Lung (tissue), 12 donors: ENCODE data around the gene TPRG1. TPM values are rescaled to one million over a fixed set of nuclear protein-coding genes. Genes with fewer than 3 reads are reported as not detected.
A peak's percentile ranks its signal among the peaks of the same experiment; 100 is the strongest.

Experiments used
- ATAC-seq: fragments of 200-7000 bp; cut with Tn5 transposase; one replicate; pipeline ENCODE4 v1.9.1; 2020; ENCODE audit warnings: moderate number of reproducible peaks; ENCODE audit not compliant: insufficient read depth, low FRiP score
- DNase-seq, 3 donors: peaks; one replicate each; pipeline ENCODE4 v3.0.0-alpha.2; 2013 to 2017
- H3K27ac ChIP-seq, 2 donors: one replicate each; pipeline ENCODE4 v1.5.1; 2013; ENCODE audit warnings: mild to moderate bottlenecking in 2 of 2, moderate library complexity in 2 of 2, control low read depth in 1 of 2, inconsistent platforms in 1 of 2, low read depth in 1 of 2, low read length in 1 of 2
- H3K27me3 ChIP-seq, 3 donors: one replicate each; pipeline ENCODE4 v1.5.1; 2013; ENCODE audit warnings: low read length in 2 of 3; ENCODE audit not compliant: control insufficient read depth in 3 of 3, insufficient read depth in 3 of 3
- H3K36me3 ChIP-seq, 4 donors: one replicate each; pipeline ENCODE4 v1.5.1; 2013; ENCODE audit warnings: low read length in 4 of 4, mild to moderate bottlenecking in 1 of 4, moderate library complexity in 1 of 4; ENCODE audit not compliant: control insufficient read depth in 4 of 4, insufficient read depth in 4 of 4
- H3K4me1 ChIP-seq, 5 donors: one replicate each; pipeline ENCODE4 v1.5.1; 2013; ENCODE audit warnings: low read length in 5 of 5, mild to moderate bottlenecking in 2 of 5, moderate library complexity in 1 of 5; ENCODE audit not compliant: control insufficient read depth in 5 of 5, insufficient read depth in 5 of 5
- H3K4me3 ChIP-seq: one replicate; pipeline ENCODE4 v1.5.1; 2013; ENCODE audit warnings: mild to moderate bottlenecking, control low read depth, moderate library complexity
- H3K9ac ChIP-seq, 2 donors: one replicate each; pipeline ENCODE4 v1.5.1; 2013; ENCODE audit warnings: low read length in 2 of 2, control low read depth in 1 of 2; ENCODE audit not compliant: insufficient read depth in 1 of 2
- H3K9me3 ChIP-seq, 4 donors: one replicate each; pipeline ENCODE4 v1.5.1; 2013; ENCODE audit warnings: low read length in 3 of 4, mild to moderate bottlenecking in 1 of 4, moderate library complexity in 1 of 4; ENCODE audit not compliant: control insufficient read depth in 4 of 4, insufficient read depth in 3 of 4
- WGBS, 2 donors: extraction: QIAGEN DNeasy Blood & Tissue Kit; methylation state at CpG; one replicate each; pipeline ENCODE4 v1.1.7; 2013; 5-methylcytosine and 5-hydroxymethylcytosine counted together
- polyA plus RNA-seq, 2 donors: library from polyadenylated mRNA; stranded (reverse); fragments of 200-250 nt; gene quantifications; one replicate each; pipeline ENCODE4 v1.2.1, GENCODE V29; 2013
- total RNA-seq, 2 donors: library from RNA; depleted of rRNA in 1 of 2; stranded (reverse); fragments of >200 nt in 1 of 2; gene quantifications; one replicate each; pipeline ENCODE4 v1.2.1, GENCODE V29; 2014 to 2021
- TF ChIP-seq, protein P1 (sequence below): IDR thresholded peaks from 2 replicates; pipeline ENCODE4 v1.5.1; 2012; ENCODE audit warnings: mild to moderate bottlenecking; ENCODE audit errors: control extremely low read depth, extremely low read depth
- donor health status: control.
- donor health status: control.
- donor health status: Bipolar disorder and iron deficiency.
- donor health status: healthy.
- donor health status: DM: yes; HTN: yes; CAD: no.

Gene TPRG1
- total and polyA plus RNA-seq, 4 donors, result 3.7 to 13.8 (median 9.4) TPM

DNA sequence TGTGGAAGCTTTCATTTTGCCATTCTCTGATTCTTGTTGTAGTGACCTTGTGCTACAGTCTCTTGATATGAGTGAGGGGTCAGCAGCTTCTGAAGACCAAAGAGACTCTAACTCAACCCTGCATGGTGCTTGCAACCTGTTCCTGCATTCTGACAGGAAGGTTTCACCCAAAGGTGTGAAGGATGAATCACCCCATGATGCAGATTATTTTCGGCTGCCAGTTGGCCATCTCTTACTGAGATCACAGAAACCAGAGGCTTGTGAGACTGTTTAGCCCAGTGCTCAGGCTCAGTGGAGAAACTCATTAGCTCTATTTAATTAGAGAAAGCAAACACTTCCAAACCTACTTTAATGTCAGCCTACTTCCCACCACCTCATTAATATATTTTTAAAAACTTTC lies 29.2 kb upstream of the TPRG1 start:
- no peak overlapping the region for H3K27ac ChIP-seq
- no peak overlapping the region for H3K9ac ChIP-seq
- H3K4me1 ChIP-seq, result peaks cover 0 to 18% (median 0%) of the 10 kb centered on the region in 5 donors
- no peaks in the 10 kb centered on the region for H3K27me3 ChIP-seq
- H3K9me3 ChIP-seq, result no peaks in the 10 kb centered on the region
- WGBS, 2 donors, result 63 to 78% methylated on average over 1 of the region's 1 CpG
- TF ChIP-seq, protein P1, sequence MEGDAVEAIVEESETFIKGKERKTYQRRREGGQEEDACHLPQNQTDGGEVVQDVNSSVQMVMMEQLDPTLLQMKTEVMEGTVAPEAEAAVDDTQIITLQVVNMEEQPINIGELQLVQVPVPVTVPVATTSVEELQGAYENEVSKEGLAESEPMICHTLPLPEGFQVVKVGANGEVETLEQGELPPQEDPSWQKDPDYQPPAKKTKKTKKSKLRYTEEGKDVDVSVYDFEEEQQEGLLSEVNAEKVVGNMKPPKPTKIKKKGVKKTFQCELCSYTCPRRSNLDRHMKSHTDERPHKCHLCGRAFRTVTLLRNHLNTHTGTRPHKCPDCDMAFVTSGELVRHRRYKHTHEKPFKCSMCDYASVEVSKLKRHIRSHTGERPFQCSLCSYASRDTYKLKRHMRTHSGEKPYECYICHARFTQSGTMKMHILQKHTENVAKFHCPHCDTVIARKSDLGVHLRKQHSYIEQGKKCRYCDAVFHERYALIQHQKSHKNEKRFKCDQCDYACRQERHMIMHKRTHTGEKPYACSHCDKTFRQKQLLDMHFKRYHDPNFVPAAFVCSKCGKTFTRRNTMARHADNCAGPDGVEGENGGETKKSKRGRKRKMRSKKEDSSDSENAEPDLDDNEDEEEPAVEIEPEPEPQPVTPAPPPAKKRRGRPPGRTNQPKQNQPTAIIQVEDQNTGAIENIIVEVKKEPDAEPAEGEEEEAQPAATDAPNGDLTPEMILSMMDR, result no peak
- H3K36me3 ChIP-seq, result no peaks in the 10 kb centered on the region
- DNase-seq (no peak), ATAC-seq (no peak)
- H3K4me3 ChIP-seq, result no peak overlapping the region

DNA sequence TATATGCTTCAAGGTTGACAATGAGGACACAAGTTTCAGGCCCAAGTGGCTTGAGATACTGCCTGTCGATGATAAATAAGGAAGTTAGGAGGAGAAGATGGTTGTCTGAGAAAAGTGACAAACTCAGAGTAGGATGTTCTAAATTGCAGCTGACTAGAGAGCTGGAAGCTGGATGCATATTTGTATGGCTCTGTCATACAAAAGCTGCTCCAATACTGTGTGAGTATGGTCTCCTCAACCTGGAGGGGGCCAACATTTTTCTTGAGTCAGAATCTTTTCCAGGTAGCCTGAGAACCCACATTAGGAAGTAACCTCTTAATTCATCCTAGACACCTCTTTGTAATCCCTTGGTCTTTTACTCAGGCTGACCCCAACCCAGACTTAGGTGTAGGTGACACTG lies 28.4 kb upstream of the TPRG1 start:
- no peak overlapping the region for H3K9ac ChIP-seq
- ATAC-seq, result no peak
- H3K36me3 ChIP-seq, result no peaks in the 10 kb centered on the region
- TF ChIP-seq, protein P1, result no peak
- no peak overlapping the region for H3K27ac ChIP-seq
- H3K4me3 ChIP-seq, result no peak overlapping the region
- H3K4me1 ChIP-seq, result peaks cover 0 to 22% (median 0%) of the 10 kb centered on the region in 5 donors
- 32 to 52% methylated on average over 1 of the region's 1 CpG for WGBS, 2 donors
- DNase-seq, result no peak
- H3K9me3 ChIP-seq, result no peaks in the 10 kb centered on the region
- no peaks in the 10 kb centered on the region for H3K27me3 ChIP-seq

DNA sequence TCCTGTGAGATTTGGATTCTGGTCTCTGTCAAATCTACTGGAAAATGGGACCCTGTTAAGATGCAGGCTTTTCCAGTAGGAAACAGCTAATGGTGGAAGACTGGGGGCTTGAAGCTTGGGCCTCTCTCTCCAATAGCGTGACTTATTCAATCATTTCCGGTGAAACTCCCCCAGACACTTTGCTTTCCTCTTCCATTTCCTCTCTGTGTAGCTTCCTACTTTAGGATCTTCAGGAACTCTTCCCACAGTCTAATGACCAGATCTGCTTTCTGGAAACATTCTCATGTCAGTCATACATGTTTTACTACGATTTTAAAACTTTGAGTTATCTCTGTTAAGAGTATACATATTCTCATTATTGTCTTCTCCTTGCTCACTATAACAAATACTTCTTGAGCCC lies 28.0 kb upstream of the TPRG1 start:
- no peak overlapping the region for H3K4me3 ChIP-seq
- H3K9ac ChIP-seq, result no peak overlapping the region
- no peaks in the 10 kb centered on the region for H3K27me3 ChIP-seq
- H3K9me3 ChIP-seq, result no peaks in the 10 kb centered on the region
- H3K4me1 ChIP-seq, result peaks cover 0 to 20% (median 0%) of the 10 kb centered on the region in 5 donors
- DNase-seq (no peak), ATAC-seq (no peak)
- H3K36me3 ChIP-seq, result no peaks in the 10 kb centered on the region
- 69% methylated on average over 3 of the region's 3 CpGs for WGBS, 2 donors
- no peak overlapping the region for H3K27ac ChIP-seq
- TF ChIP-seq, protein P1, result no peak

DNA sequence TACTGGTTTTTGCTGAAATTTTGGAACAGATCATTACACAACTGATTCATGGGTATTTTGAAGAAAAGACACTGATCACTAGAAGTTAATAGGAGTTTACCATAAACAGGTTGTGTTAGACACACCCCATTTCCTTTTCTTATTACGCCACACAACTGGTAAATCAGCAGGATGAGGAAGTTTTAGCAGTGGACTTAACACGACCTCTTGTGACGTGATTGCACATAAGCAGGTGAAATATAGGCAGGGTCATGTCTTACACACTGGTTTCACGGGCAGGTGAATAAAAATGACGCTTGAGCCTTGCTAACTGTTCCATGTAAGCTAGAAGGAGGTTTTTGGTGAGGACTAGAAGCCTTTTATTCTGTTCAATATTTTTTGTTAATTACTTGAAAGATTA lies 27.1 kb upstream of the TPRG1 start:
- Histone ChIP-seq H3K9ac (no peak overlapping the region), H3K27ac (no peak overlapping the region), H3K4me3 (no peak overlapping the region), H3K9me3 (no peaks in the 10 kb centered on the region), H3K27me3 (no peaks in the 10 kb centered on the region), H3K4me1 (peaks cover 0 to 15% (median 0%) of the 10 kb centered on the region in 5 donors), H3K36me3 (no peaks in the 10 kb centered on the region)
- TF ChIP-seq, protein P1, result no peak
- ATAC-seq, result peak; percentile 53
- WGBS, 2 donors, result 21 to 32% methylated on average over 5 of the region's 5 CpGs
- peak in 2 of 3 donors; percentile 43 to 54 for DNase-seq
